ENCODE data around the gene TRAF6.

DNA sequence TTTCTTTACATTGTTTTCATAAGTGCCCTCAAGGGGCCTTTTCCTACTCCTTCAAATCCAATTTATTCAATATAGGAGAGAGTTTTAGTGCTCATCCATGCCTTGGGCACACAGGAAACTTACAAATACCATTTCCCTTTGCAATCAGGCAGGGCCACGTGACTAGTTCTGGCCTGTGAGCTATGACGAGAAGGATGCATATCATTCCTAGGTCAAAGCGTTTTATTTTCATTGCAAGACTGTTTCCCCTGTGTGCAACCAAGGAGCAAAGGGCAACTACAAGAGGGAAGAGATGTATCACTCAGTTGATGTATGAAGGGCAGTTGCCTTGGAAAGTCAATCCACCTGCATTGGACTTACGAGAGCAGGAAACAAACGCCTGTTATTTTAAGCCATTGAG is 1.9 kb upstream of the TRAF6 start:
- TF ChIP-seq, protein P1, sequence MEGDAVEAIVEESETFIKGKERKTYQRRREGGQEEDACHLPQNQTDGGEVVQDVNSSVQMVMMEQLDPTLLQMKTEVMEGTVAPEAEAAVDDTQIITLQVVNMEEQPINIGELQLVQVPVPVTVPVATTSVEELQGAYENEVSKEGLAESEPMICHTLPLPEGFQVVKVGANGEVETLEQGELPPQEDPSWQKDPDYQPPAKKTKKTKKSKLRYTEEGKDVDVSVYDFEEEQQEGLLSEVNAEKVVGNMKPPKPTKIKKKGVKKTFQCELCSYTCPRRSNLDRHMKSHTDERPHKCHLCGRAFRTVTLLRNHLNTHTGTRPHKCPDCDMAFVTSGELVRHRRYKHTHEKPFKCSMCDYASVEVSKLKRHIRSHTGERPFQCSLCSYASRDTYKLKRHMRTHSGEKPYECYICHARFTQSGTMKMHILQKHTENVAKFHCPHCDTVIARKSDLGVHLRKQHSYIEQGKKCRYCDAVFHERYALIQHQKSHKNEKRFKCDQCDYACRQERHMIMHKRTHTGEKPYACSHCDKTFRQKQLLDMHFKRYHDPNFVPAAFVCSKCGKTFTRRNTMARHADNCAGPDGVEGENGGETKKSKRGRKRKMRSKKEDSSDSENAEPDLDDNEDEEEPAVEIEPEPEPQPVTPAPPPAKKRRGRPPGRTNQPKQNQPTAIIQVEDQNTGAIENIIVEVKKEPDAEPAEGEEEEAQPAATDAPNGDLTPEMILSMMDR (IDR thresholded peaks at IDR 0.05): no peak
- no peak for TF ChIP-seq TAF1 (IDR thresholded peaks at IDR 0.05; ENCODE audit: borderline replicate concordance, low read depth, low read length)
- TF ChIP-seq, protein P2, sequence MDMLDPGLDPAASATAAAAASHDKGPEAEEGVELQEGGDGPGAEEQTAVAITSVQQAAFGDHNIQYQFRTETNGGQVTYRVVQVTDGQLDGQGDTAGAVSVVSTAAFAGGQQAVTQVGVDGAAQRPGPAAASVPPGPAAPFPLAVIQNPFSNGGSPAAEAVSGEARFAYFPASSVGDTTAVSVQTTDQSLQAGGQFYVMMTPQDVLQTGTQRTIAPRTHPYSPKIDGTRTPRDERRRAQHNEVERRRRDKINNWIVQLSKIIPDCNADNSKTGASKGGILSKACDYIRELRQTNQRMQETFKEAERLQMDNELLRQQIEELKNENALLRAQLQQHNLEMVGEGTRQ (IDR thresholded peaks at IDR 0.05; ENCODE audit: borderline replicate concordance, low read depth, low read length): no peak

Measured in SK-N-SH (cell line).